GM21515 (cell line): Measurements from ENCODE around the gene TRMU.
"Not testable (repeated sequence)": the region's sequence is repeated elsewhere in the genome, so short reads cannot be mapped to it uniquely, and the experiment has no call there.

Experiments
- ATAC-seq: cut with Tn5 transposase; IDR thresholded peaks from one replicate; pipeline ENCODE4 v1.9.1; 2021; ENCODE audit not compliant: unreplicated experiment

The TRMU gene

GRCh38 chr22:46299101-46299500 lies 36.4 kb upstream of the TRMU start:
- no peak for ATAC-seq

GRCh38 chr22:46300491-46300890 lies 35.0 kb upstream of the TRMU start:
- ATAC-seq = no peak

- ATAC-seq = no peak
These were observed 32.1 kb upstream of the TRMU start for GRCh38 chr22:46303347-46303965.

DNA sequence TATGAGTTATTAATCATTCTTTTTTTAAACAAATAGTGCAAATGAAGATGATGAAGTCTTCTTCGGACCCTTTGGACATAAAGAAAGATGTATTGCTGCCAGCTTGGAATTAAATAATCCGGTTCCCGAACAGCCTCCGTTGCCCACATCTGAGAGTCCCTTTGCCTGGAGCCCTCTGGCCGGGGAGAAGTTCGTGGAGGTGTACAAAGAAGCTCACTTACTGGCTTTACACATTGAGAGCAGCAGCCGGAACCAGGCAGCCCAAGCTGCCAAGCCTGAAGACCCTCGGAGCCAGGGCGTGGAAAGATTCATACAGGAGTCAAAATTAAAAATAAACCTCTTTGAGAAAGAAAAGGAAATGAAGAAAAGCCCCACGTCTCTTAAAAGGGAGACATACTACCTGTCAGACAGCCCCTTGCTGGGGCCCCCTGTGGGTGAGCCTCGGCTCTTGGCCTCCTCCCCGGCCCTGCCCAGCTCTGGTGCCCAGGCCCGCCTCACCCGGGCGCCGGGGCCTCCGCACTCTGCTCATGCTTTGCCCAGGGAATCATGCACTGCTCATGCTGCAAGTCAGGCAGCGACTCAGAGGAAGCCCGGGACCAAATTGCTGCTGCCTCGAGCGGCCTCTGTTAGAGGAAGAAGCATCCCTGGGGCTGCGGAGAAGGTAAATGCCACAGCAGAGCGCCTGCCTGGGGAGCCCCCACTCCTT lies 27.1 kb upstream of the TRMU start:
- ATAC-seq = no peak

- ATAC-seq = no peak
These were observed 25.9 kb upstream of the TRMU start for GRCh38 chr22:46309526-46310085.

DNA sequence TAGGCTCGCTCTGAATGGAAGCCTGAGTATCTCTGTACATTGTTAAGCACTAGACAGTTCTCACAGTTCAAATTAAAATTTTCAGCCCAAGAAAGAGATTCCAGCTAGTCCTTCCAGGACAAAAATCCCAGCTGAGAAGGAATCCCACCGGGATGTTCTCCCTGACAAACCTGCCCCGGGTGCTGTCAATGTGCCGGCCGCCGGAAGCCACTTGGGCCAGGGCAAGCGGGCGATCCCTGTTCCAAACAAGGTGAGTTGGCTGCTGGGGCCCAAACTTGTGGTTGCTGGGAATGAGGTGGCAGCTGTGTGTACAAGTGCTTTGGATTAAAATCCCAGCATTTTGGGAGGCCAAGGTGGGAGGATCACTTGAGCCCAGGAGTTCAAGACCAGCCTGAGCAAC lies 23.5 kb upstream of the TRMU start:
- ATAC-seq = no peak

- not testable (repeated sequence) for ATAC-seq
These were observed 22.7 kb upstream of the TRMU start for GRCh38 chr22:46312848-46313247.

- no peak for ATAC-seq
These were observed 19.5 kb upstream of the TRMU start for GRCh38 chr22:46315976-46316375.

GRCh38 chr22:46317646-46318045 lies 17.9 kb upstream of the TRMU start:
- ATAC-seq = no peak

GRCh38 chr22:46318576-46318975 lies 16.9 kb upstream of the TRMU start:
- no peak for ATAC-seq

DNA sequence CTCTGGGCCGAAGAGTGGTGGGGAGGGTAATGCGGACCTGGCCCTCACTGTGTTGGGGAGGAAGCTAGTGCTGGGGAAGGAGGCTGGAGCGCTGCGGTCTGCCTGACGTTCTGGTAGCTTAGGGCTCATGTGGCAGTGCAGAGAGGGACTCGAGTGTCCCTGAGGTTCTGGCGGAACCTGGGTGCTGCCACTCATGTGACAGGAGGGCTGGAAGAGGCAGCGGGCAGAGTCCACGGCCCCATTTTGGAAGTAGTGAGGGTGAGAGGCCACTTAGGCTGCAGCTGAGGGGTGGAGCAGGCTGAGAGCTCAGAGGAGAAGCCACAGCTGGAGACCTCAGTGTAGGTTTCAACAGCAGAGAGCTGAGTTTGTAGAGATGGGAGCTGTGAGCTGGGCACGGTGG lies 16.2 kb upstream of the TRMU start:
- no peak for ATAC-seq

DNA sequence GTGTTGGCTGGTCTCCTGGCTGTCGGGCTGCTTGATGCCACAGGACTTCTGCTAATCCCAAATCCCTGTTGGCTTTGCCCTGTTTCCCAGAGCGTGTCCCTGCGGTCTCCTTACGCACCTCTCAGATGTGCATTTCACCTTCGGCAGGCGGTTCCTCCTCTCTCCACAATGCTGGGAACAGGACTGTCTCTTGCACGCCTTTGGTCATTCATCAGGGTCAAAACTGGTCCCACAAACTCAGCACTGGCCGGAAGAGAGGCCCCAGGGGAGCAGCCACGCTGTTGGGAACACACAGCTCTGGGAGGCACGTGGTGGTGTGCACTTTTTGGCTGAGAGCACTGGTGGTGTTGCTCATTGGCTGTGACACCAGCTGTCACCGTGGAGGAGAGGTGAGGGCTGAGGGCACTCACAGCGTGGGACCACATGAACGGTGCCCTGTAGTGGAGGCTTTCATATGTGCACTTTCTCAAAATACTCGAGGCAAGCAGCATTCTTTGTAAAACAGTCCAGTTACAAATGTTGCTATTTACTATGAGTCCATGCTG lies 15.3 kb upstream of the TRMU start:
- no peak for ATAC-seq

- no peak for ATAC-seq
These were observed 14.7 kb upstream of the TRMU start for GRCh38 chr22:46320716-46321386.

DNA sequence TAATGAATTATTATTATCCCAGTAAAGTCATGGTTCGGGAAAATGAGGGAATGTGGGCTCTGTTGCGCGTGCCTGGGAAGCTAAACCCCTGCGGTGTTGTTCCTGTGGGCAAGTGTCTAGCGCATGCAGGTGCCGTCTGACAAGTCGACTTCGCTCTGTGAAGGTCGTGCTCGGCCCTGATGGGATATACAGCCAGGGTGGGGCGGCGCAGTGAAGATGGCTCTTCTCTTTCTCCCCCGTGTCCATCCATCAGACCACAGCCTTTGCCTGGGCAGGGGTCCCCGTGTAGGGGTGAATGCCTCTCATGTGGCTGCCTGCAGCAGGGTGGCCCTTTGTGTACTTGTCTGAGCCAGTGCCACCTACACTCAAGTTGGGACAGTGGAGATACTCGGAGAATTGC lies 12.8 kb upstream of the TRMU start:
- no peak for ATAC-seq

GRCh38 chr22:46323162-46323561 lies 12.4 kb upstream of the TRMU start:
- ATAC-seq = no peak

GRCh38 chr22:46326066-46326680 lies 9.3 kb upstream of the TRMU start:
- no peak for ATAC-seq

GRCh38 chr22:46327691-46328465 lies 7.6 kb upstream of the TRMU start:
- ATAC-seq = no peak

DNA sequence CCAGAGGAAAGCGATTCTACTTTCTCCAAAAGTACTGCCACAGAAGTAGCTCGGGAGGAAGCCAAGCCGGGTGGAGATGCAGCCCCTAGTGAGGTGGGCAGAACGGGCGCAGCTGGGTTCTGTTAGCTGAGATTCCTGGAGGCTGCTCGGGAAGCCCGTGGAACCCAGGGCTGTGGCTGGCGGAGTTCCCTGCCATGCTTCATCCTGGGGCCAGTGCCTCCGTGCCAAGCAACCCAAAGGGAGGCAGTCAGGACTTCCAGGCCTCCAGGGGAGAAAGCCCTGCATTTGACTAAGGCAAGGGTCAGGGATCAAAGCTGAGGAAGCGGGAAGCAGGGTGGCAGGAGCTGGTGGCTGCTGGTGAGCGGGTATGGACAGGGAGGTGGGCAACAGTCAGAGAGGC lies 6.7 kb upstream of the TRMU start:
- no peak for ATAC-seq

DNA sequence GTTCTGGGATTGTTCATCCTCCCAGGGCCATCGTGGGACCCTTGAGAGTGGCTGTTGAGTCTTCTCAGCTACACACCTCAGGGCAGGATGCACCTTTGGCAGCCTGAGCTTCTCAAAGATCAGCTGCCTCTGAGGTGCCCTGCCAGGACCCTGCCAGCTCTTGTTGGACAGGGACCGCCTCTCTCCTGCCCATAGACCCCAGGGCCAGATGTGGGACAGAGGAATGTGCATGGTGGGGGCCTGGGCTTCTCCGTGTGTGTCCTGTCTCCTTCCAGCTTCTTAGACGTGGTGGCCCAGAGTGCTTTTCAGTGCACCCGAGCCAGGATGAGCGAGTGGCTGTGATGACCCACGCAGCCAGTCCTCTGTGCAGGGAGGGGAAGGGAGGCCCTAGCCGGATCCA lies 5.9 kb upstream of the TRMU start:
- no peak for ATAC-seq

DNA sequence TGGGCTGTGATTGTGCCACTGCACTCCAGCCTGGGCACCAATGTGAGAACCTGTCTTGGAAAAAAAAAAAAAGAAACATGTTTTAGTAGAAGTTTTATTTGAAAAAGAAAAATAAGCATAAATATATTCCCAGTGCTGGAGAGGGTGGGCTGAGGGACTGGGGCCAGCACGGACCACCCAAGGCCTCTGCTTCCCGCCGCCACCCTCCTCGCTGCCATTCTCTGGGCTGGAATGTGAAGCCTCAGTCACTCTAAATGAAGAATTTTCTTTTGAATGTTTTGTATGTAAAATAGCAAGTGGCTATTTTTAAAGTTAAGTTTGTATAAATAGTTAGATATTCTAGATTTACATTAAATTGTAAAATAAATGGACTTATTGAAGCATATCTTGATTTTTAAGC lies 5.1 kb upstream of the TRMU start:
- no peak for ATAC-seq

DNA sequence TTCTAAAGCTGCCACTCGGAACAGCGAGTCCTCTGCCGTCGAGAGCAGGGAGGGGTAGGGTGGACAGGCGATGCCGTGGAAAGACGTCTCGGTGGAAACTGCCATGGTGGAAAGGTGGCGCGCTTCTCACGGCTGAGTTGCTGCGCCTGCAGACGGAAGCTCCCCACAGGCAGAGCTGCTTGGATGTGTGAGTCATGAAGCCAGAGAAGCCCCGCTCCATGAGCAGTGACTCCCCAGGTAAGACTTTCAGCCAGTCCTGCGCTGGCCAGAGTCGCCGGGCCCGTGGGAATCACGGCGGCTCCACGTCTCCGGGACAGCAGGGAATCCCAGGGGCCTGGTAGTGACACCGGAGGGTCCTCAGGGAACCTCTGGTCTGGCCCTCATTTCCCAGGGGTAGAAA lies 4.0 kb upstream of the TRMU start:
- no peak for ATAC-seq
